Naive thymus-derived CD4-positive, alpha-beta T cell (primary cell): ENCODE data around the gene SARNP. TPM values are rescaled to one million over a fixed set of nuclear protein-coding genes. Genes with fewer than 3 reads are reported as not detected.

ENCODE experiments used
- ATAC-seq: fragments of 150-1000 bp; cut with Tn5 transposase; 2 replicates; pipeline ENCODE4 v1.10.0; 2021; ENCODE audit warnings: mild to moderate bottlenecking, moderate library complexity
- CTCF ChIA-PET: fragments of 350-600 bp; sonication (Branson Sonifier 250); formaldehyde crosslinking; loops from one replicate; lab custom pipeline; 2021; ENCODE audit warnings: antibody characterized with exemption; lab: Charles Lee
- POLR2A ChIA-PET: fragments of 350-600 bp; sonication (Branson Sonifier 250); formaldehyde crosslinking; loops from one replicate; lab custom pipeline; 2021; ENCODE audit warnings: antibody characterized with exemption, inconsistent platforms; lab: Charles Lee
- DNase-seq, 9 donors: peaks; one replicate each; pipeline versions ENCODE4 v3.0.0 to v3.0.0-alpha.2; 2020 to 2022; ENCODE audit warnings: mixed read lengths in 1 of 9
- H3K27ac ChIP-seq: one replicate; pipeline ENCODE4 v1.7.0; 2013; ENCODE audit warnings: mild to moderate bottlenecking, low read depth, low read length, moderate library complexity
- H3K27me3 ChIP-seq, 2 donors: one replicate each; pipeline ENCODE4 v1.7.0; 2013; ENCODE audit warnings: low read length in 2 of 2, mild to moderate bottlenecking in 2 of 2, moderate library complexity in 2 of 2; ENCODE audit not compliant: control insufficient read depth in 2 of 2, insufficient read depth in 2 of 2
- H3K36me3 ChIP-seq, 3 experiments: 1 replicate in 2 of 3; 2 replicates in 1 of 3; pipeline ENCODE4 v1.7.0; 2013; ENCODE audit warnings: low read length in 3 of 3, mild to moderate bottlenecking in 3 of 3, moderate library complexity in 1 of 3; ENCODE audit not compliant: insufficient read depth in 3 of 3, control insufficient read depth in 2 of 3
- H3K4me1 ChIP-seq, 2 donors: one replicate each; pipeline ENCODE4 v1.7.0; 2013; ENCODE audit warnings: low read length in 2 of 2, mild to moderate bottlenecking in 2 of 2, moderate library complexity in 1 of 2; ENCODE audit not compliant: control insufficient read depth in 2 of 2, insufficient read depth in 2 of 2
- H3K4me3 ChIP-seq: 2 replicates; pipeline ENCODE4 v1.7.0; 2013; ENCODE audit warnings: mild to moderate bottlenecking, low read length
- H3K9me3 ChIP-seq, 3 experiments: 1 replicate in 2 of 3; 2 replicates in 1 of 3; pipeline ENCODE4 v1.7.0; 2013; ENCODE audit warnings: low read length in 3 of 3; ENCODE audit not compliant: control insufficient read depth in 2 of 3
- H3K27ac Mint-ChIP-seq, 9 donors: one replicate each; pipeline ENCODE4 v1.8.0; 2020 to 2022; ENCODE audit warnings: mixed read lengths in 9 of 9, mild to moderate bottlenecking in 8 of 9, moderate library complexity in 5 of 9, inconsistent platforms in 2 of 9
- H3K27me3 Mint-ChIP-seq, 5 donors: one replicate each; pipeline ENCODE4 v1.8.0; 2021 to 2022; ENCODE audit warnings: mixed read lengths in 5 of 5, mild to moderate bottlenecking in 1 of 5
- H3K36me3 Mint-ChIP-seq, 5 donors: one replicate each; pipeline ENCODE4 v1.8.0; 2020 to 2022; ENCODE audit warnings: mixed read lengths in 5 of 5, mild to moderate bottlenecking in 3 of 5, inconsistent platforms in 1 of 5
- H3K4me1 Mint-ChIP-seq, 7 donors: one replicate each; pipeline ENCODE4 v1.8.0; 2020 to 2022; ENCODE audit warnings: mixed read lengths in 7 of 7, mild to moderate bottlenecking in 3 of 7, inconsistent platforms in 1 of 7
- H3K4me3 Mint-ChIP-seq, 10 donors: one replicate each; pipeline ENCODE4 v1.8.0; 2020 to 2022; ENCODE audit warnings: mild to moderate bottlenecking in 10 of 10, mixed read lengths in 10 of 10, moderate library complexity in 6 of 10, inconsistent platforms in 2 of 10
- H3K9me3 Mint-ChIP-seq, 11 donors: one replicate each; pipeline ENCODE4 v1.8.0; 2020 to 2022; ENCODE audit warnings: mixed read lengths in 11 of 11, mild to moderate bottlenecking in 4 of 11, inconsistent platforms in 1 of 11, moderate library complexity in 1 of 11
- intact Hi-C, 2 donors: fragments of 100-400 bp; cut with micrococcal nuclease; formaldehyde crosslinking; loops; one replicate each; pipeline ENCODE4 v1.15.1; 2023
- polyA plus RNA-seq, 2 donors: library from polyadenylated mRNA; unstranded; fragments of 300-500 nt; fragmentation: Illumina TruSeq; gene quantifications; one replicate each; pipeline ENCODE4 v1.2.3, GENCODE V29; 2021
- total RNA-seq, 6 experiments: library from RNA in 5 of 6; stranded (reverse) in 5 of 6; gene quantifications; 1 replicate in 5 of 6; 2 replicates in 1 of 6; pipeline ENCODE4 v1.2.3 and lab custom pipeline; 2021 to 2026

Gene SARNP
- total and polyA plus RNA-seq, 7 experiments from 2014 or later: 28.0 to 115 (median 43.5) TPM

GRCh38 chr12:55725556-55725955, 92.0 kb downstream of the SARNP start:
- ATAC-seq (no peak), DNase-seq (no peak)
- POLR2A ChIA-PET: interaction anchor here (1.4 to 4.1 kb wide), 2 partner anchors 9 to 12 kb away, joined by 8 to 29 read pairs; partner anchors contain the start of gene BLOC1S1
- Mint-ChIP-seq H3K4me1 (peaks cover 29 to 41% (median 35%) of the 10 kb centered on the region in 7 donors), H3K4me3 (peak overlapping the region in 2 of 10 donors; percentile 41 to 74), H3K27ac (peak overlapping the region in 7 of 9 donors; percentile 9 to 80 (median 52)), H3K27me3 (no peaks in the 10 kb centered on the region), H3K9me3 (no peaks in the 10 kb centered on the region), H3K36me3 (peaks cover 0 to 12% (median 0%) of the 10 kb centered on the region in 5 donors)
- no peak overlapping the region for H3K27ac ChIP-seq
- CTCF ChIA-PET: interaction anchor here (1.3 to 3.7 kb wide), 4 partner anchors 8 to 92 kb away, joined by 4 to 44 read pairs (median 6); partner anchors contain the start of genes ORMDL2 and SARNP
- intact Hi-C loops: no loop called here
- H3K36me3 ChIP-seq: peaks cover 0 to 1% (median 0%) of the 10 kb centered on the region in 3 experiments
- peaks cover 13 to 20% of the 10 kb centered on the region in 2 donors for H3K4me1 ChIP-seq
- no peaks in the 10 kb centered on the region for H3K9me3 ChIP-seq
- H3K4me3 ChIP-seq: no peak overlapping the region
- H3K27me3 ChIP-seq: no peaks in the 10 kb centered on the region

- Histone ChIP-seq H3K27me3 (no peaks in the 10 kb centered on the region), H3K9me3 (no peaks in the 10 kb centered on the region), H3K4me1 (peaks cover 13 to 14% of the 10 kb centered on the region in 2 donors), H3K36me3 (peaks cover 0 to 7% (median 4%) of the 10 kb centered on the region in 3 experiments), H3K4me3 (no peak overlapping the region), H3K27ac (no peak overlapping the region)
- peak overlapping the region; percentile 9 to 80 (median 64) for H3K27ac Mint-ChIP-seq
- POLR2A ChIA-PET: interaction anchor here (1.4 to 4.1 kb wide), 3 partner anchors 9 to 93 kb away, joined by 5 to 29 read pairs (median 8); partner anchors contain the start of genes BLOC1S1, ORMDL2 and SARNP
- H3K9me3 Mint-ChIP-seq: no peaks in the 10 kb centered on the region
- intact Hi-C loops: loop anchor here (1.0 kb wide), 1 partner anchor 12 kb away; no protein-coding TSS in a partner anchor
- peaks cover 0 to 12% (median 0%) of the 10 kb centered on the region in 5 donors for H3K36me3 Mint-ChIP-seq
- no peaks in the 10 kb centered on the region for H3K27me3 Mint-ChIP-seq
- H3K4me3 Mint-ChIP-seq: peak overlapping the region in 1 of 10 donors; percentile 6
- CTCF ChIA-PET: interaction anchor here (0.7 to 3.7 kb wide), 5 partner anchors 9 to 230 kb away, joined by 3 to 44 read pairs (median 4); partner anchors contain the start of genes ORMDL2 and SARNP
- DNase-seq (no peak), ATAC-seq (no peak)
- peaks cover 23 to 39% (median 30%) of the 10 kb centered on the region in 7 donors for H3K4me1 Mint-ChIP-seq
Observed at GRCh38 chr12:55724940-55725309, 92.6 kb downstream of the SARNP start.

- Mint-ChIP-seq H3K9me3 (no peaks in the 10 kb centered on the region), H3K27ac (peak overlapping the region; percentile 9 to 80 (median 64)), H3K4me1 (peaks cover 18 to 33% (median 27%) of the 10 kb centered on the region in 7 donors), H3K27me3 (no peaks in the 10 kb centered on the region), H3K36me3 (peaks cover 0 to 13% (median 0%) of the 10 kb centered on the region in 5 donors), H3K4me3 (peak overlapping the region in 1 of 10 donors; percentile 6)
- peak; percentile 63 for ATAC-seq
- Histone ChIP-seq H3K27ac (peak overlapping the region; percentile 6), H3K4me3 (no peak overlapping the region), H3K9me3 (no peaks in the 10 kb centered on the region), H3K4me1 (peaks cover 11 to 14% of the 10 kb centered on the region in 2 donors), H3K36me3 (peaks cover 0 to 13% (median 4%) of the 10 kb centered on the region in 3 experiments), H3K27me3 (no peaks in the 10 kb centered on the region)
- ChIA-PET CTCF (interaction anchor here (0.5 to 3.7 kb wide), 7 partner anchors 10 to 231 kb away, joined by 3 to 44 read pairs (median 4); partner anchors contain the start of genes ORMDL2 and SARNP), POLR2A (interaction anchor here (1.4 to 4.1 kb wide), 3 partner anchors 8 to 94 kb away, joined by 5 to 29 read pairs (median 8); partner anchors contain the start of genes BLOC1S1, ORMDL2 and SARNP)
- DNase-seq: peak; percentile 33 to 64 (median 59)
- intact Hi-C loops: loop anchor here (1.0 kb wide), 1 partner anchor 13 kb away; no protein-coding TSS in a partner anchor
Observed at GRCh38 chr12:55724226-55724939, 93.1 kb downstream of the SARNP start.

- peaks cover 0 to 14% (median 5%) of the 10 kb centered on the region in 3 experiments for H3K36me3 ChIP-seq
- H3K27ac ChIP-seq: no peak overlapping the region
- Mint-ChIP-seq H3K36me3 (peaks cover 0 to 13% (median 0%) of the 10 kb centered on the region in 5 donors), H3K4me3 (no peak overlapping the region), H3K4me1 (peaks cover 18 to 35% (median 28%) of the 10 kb centered on the region in 7 donors), H3K9me3 (no peaks in the 10 kb centered on the region), H3K27me3 (no peaks in the 10 kb centered on the region), H3K27ac (peak overlapping the region in 2 of 9 donors; percentile 55 to 70)
- no peaks in the 10 kb centered on the region for H3K9me3 ChIP-seq
- DNase-seq (no peak), ATAC-seq (no peak)
- no peaks in the 10 kb centered on the region for H3K27me3 ChIP-seq
- POLR2A ChIA-PET: interaction anchor here (1.1 to 4.1 kb wide), 4 partner anchors 12 to 207 kb away, joined by 5 to 29 read pairs (median 6); partner anchors contain the start of genes DGKA, ORMDL2 and SARNP
- no peak overlapping the region for H3K4me3 ChIP-seq
- CTCF ChIA-PET: interaction anchor here (0.5 to 3.7 kb wide), 3 partner anchors 10 to 71 kb away, joined by 3 to 44 read pairs (median 9); no protein-coding TSS in a partner anchor
- intact Hi-C loops: loop anchor here (1.0 kb wide), 1 partner anchor 14 kb away; no protein-coding TSS in a partner anchor
- H3K4me1 ChIP-seq: peaks cover 11 to 14% of the 10 kb centered on the region in 2 donors
Observed at GRCh38 chr12:55723516-55724225, 93.9 kb downstream of the SARNP start.

GRCh38 chr12:55722948-55723347, 94.6 kb downstream of the SARNP start:
- peaks cover 9 to 14% of the 10 kb centered on the region in 2 donors for H3K4me1 ChIP-seq
- H3K27ac ChIP-seq: no peak overlapping the region
- POLR2A ChIA-PET: interaction anchor here (1.1 to 4.1 kb wide), 4 partner anchors 11 to 299 kb away, joined by 3 to 29 read pairs (median 6); partner anchors contain the start of gene DGKA
- Mint-ChIP-seq H3K4me3 (no peak overlapping the region), H3K36me3 (peaks cover 0 to 13% (median 0%) of the 10 kb centered on the region in 5 donors), H3K27ac (no peak overlapping the region), H3K4me1 (peaks cover 18 to 42% (median 34%) of the 10 kb centered on the region in 7 donors), H3K9me3 (no peaks in the 10 kb centered on the region), H3K27me3 (no peaks in the 10 kb centered on the region)
- DNase-seq: no peak
- intact Hi-C loops: no loop called here
- no peaks in the 10 kb centered on the region for H3K27me3 ChIP-seq
- ATAC-seq: no peak
- no peaks in the 10 kb centered on the region for H3K9me3 ChIP-seq
- CTCF ChIA-PET: interaction anchor here (1.2 to 3.7 kb wide), 2 partner anchors 11 to 15 kb away, joined by 4 to 44 read pairs; no protein-coding TSS in a partner anchor
- H3K36me3 ChIP-seq: peaks cover 0 to 14% (median 7%) of the 10 kb centered on the region in 3 experiments
- H3K4me3 ChIP-seq: no peak overlapping the region
